GM12878 (cell line): ENCODE measurements around the gene DISP2. TPM values are rescaled to one million over a fixed set of nuclear protein-coding genes. Genes with fewer than 3 reads are reported as not detected.

ENCODE experiments used
- ATAC-seq: fragments of 200-7000 bp; cut with Tn5 transposase; 3 replicates; pipeline ENCODE4 v1.9.1; 2020; ENCODE audit warnings: mild to moderate bottlenecking, moderate library complexity
- BruUV-seq: library from RNA; stranded (reverse); fragments of 400-500 nt; replicated peaks from 2 replicates; lab custom pipeline; 2021; lab: Mats Ljungman, UMichigan
- CTCF ChIA-PET: fragments of 300-600 bp; sonication (Branson Sonifier 250); formaldehyde crosslinking; extraction: SDS; loops from one replicate; lab custom pipeline; 2021; ENCODE audit warnings: inconsistent platforms; lab: Yijun Ruan, JAX
- POLR2A ChIA-PET: fragments of 350-600 bp; formaldehyde crosslinking; extraction: SDS; loops from one replicate; lab custom pipeline; 2021; ENCODE audit warnings: inconsistent platforms; lab: Charles Lee
- RAD21 ChIA-PET: fragments of 300-600 bp; sonication (Branson Sonifier 250); formaldehyde crosslinking; loops from one replicate; lab custom pipeline; 2023; ENCODE audit warnings: antibody characterized with exemption; ENCODE audit not compliant: unreplicated experiment; lab: Charles Lee
- SMC1A ChIA-PET: fragments of 300-600 bp; sonication (Branson Sonifier 250); formaldehyde crosslinking; loops from one replicate; lab custom pipeline; 2023; ENCODE audit not compliant: unreplicated experiment, uncharacterized antibody; lab: Charles Lee
- DNase-seq: peaks from one replicate; pipeline ENCODE4 v3.0.0-alpha.2; 2011; ENCODE audit warnings: low read depth, low spot score
- FAIRE-seq: peaks from 3 replicates; lab custom pipeline; 2011; peaks lifted over from hg19 to GRCh38; lab: Jason Lieb, UNC
- H2AFZ ChIP-seq: 2 replicates; pipeline ENCODE4 v1.6.0; 2011; ENCODE audit warnings: low read depth, low read length, control low read depth; ENCODE audit not compliant: control insufficient read depth
- H3K27ac ChIP-seq: 2 replicates; pipeline ENCODE4 v1.5.1; 2011; ENCODE audit warnings: control low read depth; ENCODE audit not compliant: control insufficient read depth, insufficient read depth
- H3K27me3 ChIP-seq, 2 experiments: replicated peaks in 1 of 2; 2 replicates each; pipeline versions ENCODE4 v1.6.0 to v1.6.1; 2011; ENCODE audit warnings: low read length in 1 of 2; ENCODE audit not compliant: control insufficient read depth in 2 of 2, insufficient read depth in 2 of 2
- H3K36me3 ChIP-seq, 2 experiments: 2 replicates each; pipeline ENCODE4 v1.5.1; 2011; ENCODE audit warnings: low read length in 1 of 2; ENCODE audit not compliant: control insufficient read depth in 2 of 2, insufficient read depth in 2 of 2
- H3K4me1 ChIP-seq: 2 replicates; pipeline ENCODE4 v1.6.1; 2011; ENCODE audit warnings: mild to moderate bottlenecking, low read length, moderate library complexity, mixed read lengths; ENCODE audit not compliant: control insufficient read depth, insufficient read depth
- H3K4me2 ChIP-seq: 2 replicates; pipeline ENCODE4 v1.6.0; 2011; ENCODE audit warnings: control low read depth; ENCODE audit not compliant: control insufficient read depth, insufficient read depth
- H3K4me3 ChIP-seq: fragments of 200-600 bp; sonication (generic); 2 replicates; pipeline ENCODE4 v1.5.1; 2016
- H3K79me2 ChIP-seq: 2 replicates; pipeline ENCODE4 v1.6.0; 2011; ENCODE audit warnings: low read length; ENCODE audit not compliant: control insufficient read depth, insufficient read depth
- H3K9ac ChIP-seq: 2 replicates; pipeline ENCODE4 v1.8.0; 2011; ENCODE audit warnings: low read length, control low read depth, mixed read lengths; ENCODE audit not compliant: control insufficient read depth, insufficient read depth
- H3K9me3 ChIP-seq: replicated peaks from 3 replicates; pipeline ENCODE4 v1.5.1; 2011; ENCODE audit warnings: mild to moderate bottlenecking, low read length; ENCODE audit not compliant: control insufficient read depth, insufficient read depth
- H4K20me1 ChIP-seq: 2 replicates; pipeline ENCODE4 v1.6.0; 2011; ENCODE audit not compliant: control insufficient read depth, insufficient read depth
- ATF7 ChIP-seq: fragments of 450-650 bp; IDR thresholded peaks from 2 replicates; pipeline ENCODE4 v1.6.1; 2016; ENCODE audit warnings: low read depth, mild to moderate bottlenecking
- CREM ChIP-seq: IDR thresholded peaks from 2 replicates; pipeline ENCODE4 v1.6.1; 2014; ENCODE audit warnings: antibody characterized with exemption, low read depth
- NR2C2 ChIP-seq: IDR thresholded peaks from 2 replicates; pipeline ENCODE4 v1.6.1; 2011; ENCODE audit warnings: borderline replicate concordance, low read depth; ENCODE audit not compliant: control insufficient read depth, insufficient read length
- PAX8 ChIP-seq: fragments of 450-650 bp; IDR thresholded peaks from 2 replicates; pipeline ENCODE4 v1.6.1; 2017; ENCODE audit warnings: mild to moderate bottlenecking, moderate library complexity
- PML ChIP-seq: IDR thresholded peaks from 2 replicates; pipeline ENCODE4 v1.6.1; 2012; ENCODE audit warnings: low read length, inconsistent platforms
- SMAD5 ChIP-seq: IDR thresholded peaks from 2 replicates; pipeline ENCODE4 v1.6.1; 2016; ENCODE audit warnings: antibody characterized with exemption, low read depth
- ZNF384 ChIP-seq: IDR thresholded peaks from 2 replicates; pipeline ENCODE4 v1.6.1; 2012; ENCODE audit warnings: low read depth, mild to moderate bottlenecking, low read length, improper control_type of control experiment, borderline replicate concordance
- WGBS: methylation state at CpG from one replicate; pipeline ENCODE4 v1.1.6; 2016; ENCODE audit warnings: low lambda C conversion rate; ENCODE audit not compliant: insufficient replicate concordance, insufficient coverage; ENCODE audit errors: missing lambda C conversion rate; 5-methylcytosine and 5-hydroxymethylcytosine counted together
- in situ Hi-C: fragments of 300-500 bp; cut with MboI; formaldehyde crosslinking; loops from 9 replicates; pipeline ENCODE4 v1.14.3; 2018; ENCODE audit warnings: mixed read lengths
- intact Hi-C: fragments of 100-400 bp; cut with micrococcal nuclease; formaldehyde crosslinking; loops from one replicate; pipeline ENCODE4 v1.14.2; 2022; ENCODE audit not compliant: unreplicated experiment
- polyA plus RNA-seq, 11 experiments: library from polyadenylated mRNA; depleted of rRNA in 4 of 11; unstranded in 6 of 11; stranded (reverse) in 5 of 11; fragments of >200 nt; fragmentation: Nextera tagmentation in 4 of 11; fragmentation: Illumina TruSeq in 1 of 11; extraction: Ambion mirVana in 4 of 11; extraction: Trizol in 1 of 11; gene quantifications; 1 replicate in 1 of 11; 2 replicates in 10 of 11; pipeline versions ENCODE4 v1.2.1 to v1.2.3, GENCODE V29; 2011 to 2016; ENCODE audit warnings: inconsistent platforms in 2 of 11, missing spikeins in 2 of 11, low read depth in 1 of 11
- total RNA-seq, 4 experiments: library from RNA; depleted of rRNA in 3 of 4; stranded (reverse); fragments of >200 nt in 3 of 4; fragmentation: Illumina TruSeq in 1 of 4; extraction: Trizol in 1 of 4; gene quantifications; 2 replicates each; pipeline versions ENCODE4 v1.2.1 to v1.2.3, GENCODE V29; 2013 to 2021
- TF ChIP-seq, protein P1 (sequence below): IDR thresholded peaks from 2 replicates; pipeline ENCODE4 v1.6.1; 2012; ENCODE audit warnings: low read depth, low read length, improper control_type of control experiment
- TF ChIP-seq, protein P2 (sequence below): fragments of 450-650 bp; IDR thresholded peaks from 2 replicates; pipeline ENCODE4 v1.6.1; 2017; ENCODE audit warnings: mild to moderate bottlenecking, moderate library complexity

DISP2 gene
- total and polyA plus RNA-seq, 10 of the 15 experiments (the other 5 are each of a cell fraction or from before 2014, with no cell fraction given), result under 0.01 to 0.20 (median 0.12) TPM; not detected in 7

DNA sequence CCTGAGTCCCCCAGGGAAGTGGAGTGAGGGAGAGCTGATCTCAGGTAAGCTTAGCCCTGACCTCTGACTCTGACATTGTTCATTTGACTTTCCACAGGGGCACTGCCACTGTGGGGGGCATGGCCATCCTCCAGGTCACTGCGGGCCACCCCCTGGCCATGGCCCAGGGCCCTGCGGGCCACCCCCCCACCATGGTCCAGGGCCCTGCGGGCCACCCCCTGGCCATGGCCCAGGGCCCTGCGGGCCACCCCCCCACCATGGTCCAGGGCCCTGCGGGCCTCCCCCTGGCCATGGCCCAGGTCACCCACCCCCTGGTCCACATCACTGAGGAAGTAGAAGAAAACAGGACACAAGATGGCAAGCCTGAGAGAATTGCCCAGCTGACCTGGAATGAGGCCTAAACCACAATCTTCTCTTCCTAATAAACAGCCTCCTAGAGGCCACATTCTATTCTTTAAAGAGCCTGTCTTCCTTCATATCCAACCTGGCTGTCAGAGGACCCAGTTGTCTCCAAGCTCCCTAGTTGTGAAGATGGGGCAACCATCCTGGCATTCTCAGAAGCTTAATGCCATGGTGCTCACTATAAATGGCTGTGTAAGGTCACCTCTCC is 1.9 kb upstream of the DISP2 start:
- intact Hi-C loops, result no loop called here
- no TSS peak for BruUV-seq
- whole genome bisulfite sequencing, result 30% methylated on average over 4 of the region's 5 CpGs

DNA sequence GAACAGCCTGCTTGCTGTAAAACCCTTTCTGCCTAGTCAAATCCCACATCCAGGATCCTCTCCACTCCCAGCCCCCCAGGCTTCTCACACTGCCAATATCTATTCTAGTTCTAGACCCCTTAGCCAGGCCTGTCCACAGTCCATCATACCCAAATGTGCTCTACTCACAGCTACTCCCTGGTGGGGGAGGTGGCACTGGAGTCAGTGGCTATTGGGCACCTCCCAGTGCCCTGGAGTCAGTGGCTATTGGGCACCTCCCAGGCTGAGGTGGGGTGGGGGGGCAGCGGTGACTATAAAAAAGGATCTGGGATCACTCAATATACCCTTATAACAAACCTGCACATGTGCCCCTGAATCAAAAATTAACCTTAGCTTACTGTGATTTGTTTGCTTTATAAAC is 773 bp upstream of the DISP2 start:
- ChIA-PET CTCF (interaction anchor here (1.3 to 1.9 kb wide), 3 partner anchors 13 to 140 kb away, joined by 4 to 5 read pairs (median 4); no protein-coding TSS in a partner anchor), POLR2A (no interaction called here), RAD21 (no interaction called here), SMC1A (interaction anchor here (0.7 kb wide), 1 partner anchor 51 kb away, joined by 3 read pairs; no protein-coding TSS in a partner anchor)
- intact Hi-C loops, result no loop called here
- H3K9ac ChIP-seq, result no peak overlapping the region
- H3K4me2 ChIP-seq, result no peak overlapping the region
- H2AFZ ChIP-seq, result no peak overlapping the region
- no TSS peak for BruUV-seq
- TF ChIP-seq, protein P1, sequence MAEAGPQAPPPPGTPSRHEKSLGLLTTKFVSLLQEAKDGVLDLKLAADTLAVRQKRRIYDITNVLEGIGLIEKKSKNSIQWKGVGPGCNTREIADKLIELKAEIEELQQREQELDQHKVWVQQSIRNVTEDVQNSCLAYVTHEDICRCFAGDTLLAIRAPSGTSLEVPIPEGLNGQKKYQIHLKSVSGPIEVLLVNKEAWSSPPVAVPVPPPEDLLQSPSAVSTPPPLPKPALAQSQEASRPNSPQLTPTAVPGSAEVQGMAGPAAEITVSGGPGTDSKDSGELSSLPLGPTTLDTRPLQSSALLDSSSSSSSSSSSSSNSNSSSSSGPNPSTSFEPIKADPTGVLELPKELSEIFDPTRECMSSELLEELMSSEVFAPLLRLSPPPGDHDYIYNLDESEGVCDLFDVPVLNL, result no peak
- TF ChIP-seq SMAD5 (no peak), PML (no peak), ATF7 (no peak), PAX8 (no peak)
- TF ChIP-seq, protein P2, sequence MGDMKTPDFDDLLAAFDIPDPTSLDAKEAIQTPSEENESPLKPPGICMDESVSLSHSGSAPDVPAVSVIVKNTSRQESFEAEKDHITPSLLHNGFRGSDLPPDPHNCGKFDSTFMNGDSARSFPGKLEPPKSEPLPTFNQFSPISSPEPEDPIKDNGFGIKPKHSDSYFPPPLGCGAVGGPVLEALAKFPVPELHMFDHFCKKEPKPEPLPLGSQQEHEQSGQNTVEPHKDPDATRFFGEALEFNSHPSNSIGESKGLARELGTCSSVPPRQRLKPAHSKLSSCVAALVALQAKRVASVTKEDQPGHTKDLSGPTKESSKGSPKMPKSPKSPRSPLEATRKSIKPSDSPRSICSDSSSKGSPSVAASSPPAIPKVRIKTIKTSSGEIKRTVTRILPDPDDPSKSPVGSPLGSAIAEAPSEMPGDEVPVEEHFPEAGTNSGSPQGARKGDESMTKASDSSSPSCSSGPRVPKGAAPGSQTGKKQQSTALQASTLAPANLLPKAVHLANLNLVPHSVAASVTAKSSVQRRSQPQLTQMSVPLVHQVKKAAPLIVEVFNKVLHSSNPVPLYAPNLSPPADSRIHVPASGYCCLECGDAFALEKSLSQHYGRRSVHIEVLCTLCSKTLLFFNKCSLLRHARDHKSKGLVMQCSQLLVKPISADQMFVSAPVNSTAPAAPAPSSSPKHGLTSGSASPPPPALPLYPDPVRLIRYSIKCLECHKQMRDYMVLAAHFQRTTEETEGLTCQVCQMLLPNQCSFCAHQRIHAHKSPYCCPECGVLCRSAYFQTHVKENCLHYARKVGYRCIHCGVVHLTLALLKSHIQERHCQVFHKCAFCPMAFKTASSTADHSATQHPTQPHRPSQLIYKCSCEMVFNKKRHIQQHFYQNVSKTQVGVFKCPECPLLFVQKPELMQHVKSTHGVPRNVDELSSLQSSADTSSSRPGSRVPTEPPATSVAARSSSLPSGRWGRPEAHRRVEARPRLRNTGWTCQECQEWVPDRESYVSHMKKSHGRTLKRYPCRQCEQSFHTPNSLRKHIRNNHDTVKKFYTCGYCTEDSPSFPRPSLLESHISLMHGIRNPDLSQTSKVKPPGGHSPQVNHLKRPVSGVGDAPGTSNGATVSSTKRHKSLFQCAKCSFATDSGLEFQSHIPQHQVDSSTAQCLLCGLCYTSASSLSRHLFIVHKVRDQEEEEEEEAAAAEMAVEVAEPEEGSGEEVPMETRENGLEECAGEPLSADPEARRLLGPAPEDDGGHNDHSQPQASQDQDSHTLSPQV, result no peak
- in situ Hi-C loops, result loop anchor here (5.0 kb wide), 1 partner anchor 50 kb away; the partner anchor contains the start of gene PLCB2
- 0% methylated on average over 1 of the region's 1 CpG for WGBS
- H3K36me3 ChIP-seq, result no peaks in the 10 kb centered on the region
- no peak for DNase-seq
- no peak for FAIRE-seq
- no peak overlapping the region for H3K4me3 ChIP-seq
- H4K20me1 ChIP-seq, result no peaks in the 10 kb centered on the region
- peaks cover 0 to 6% of the 10 kb centered on the region in 2 experiments; a peak in 3 of 4 replicates for H3K27me3 ChIP-seq
- H3K4me1 ChIP-seq, result peaks cover 5% of the 10 kb centered on the region; the same call in 1 of the 2 replicates
- H3K27ac ChIP-seq, result no peak overlapping the region
- no peaks in the 10 kb centered on the region for H3K79me2 ChIP-seq
- H3K9me3 ChIP-seq, result no peaks in the 10 kb centered on the region
- no peak for ATAC-seq

More for the DNA sequence above, 1.9 kb upstream of the DISP2 start:
- ChIA-PET RAD21 (interaction anchor here (1.4 kb wide), 1 partner anchor 77 kb away, joined by 4 read pairs; no protein-coding TSS in a partner anchor), CTCF (interaction anchor here (0.7 to 1.9 kb wide), 4 partner anchors 12 to 139 kb away, joined by 3 to 7 read pairs (median 4); no protein-coding TSS in a partner anchor), SMC1A (no interaction called here), POLR2A (no interaction called here)
- no peaks in the 10 kb centered on the region for H4K20me1 ChIP-seq
- peaks cover 5% of the 10 kb centered on the region; the same call in 1 of the 2 replicates for H3K4me1 ChIP-seq
- no peak overlapping the region for H2AFZ ChIP-seq
- H3K27me3 ChIP-seq, result peaks cover 0 to 6% of the 10 kb centered on the region in 2 experiments; a peak in 3 of 4 replicates
- H3K27ac ChIP-seq, result no peak overlapping the region
- no peaks in the 10 kb centered on the region for H3K79me2 ChIP-seq
- H3K4me2 ChIP-seq, result no peak overlapping the region
- in situ Hi-C loops, result loop anchor here (5.0 kb wide), 1 partner anchor 49 kb away; the partner anchor contains the start of gene PLCB2
- ATAC-seq (no peak), FAIRE-seq (no peak), DNase-seq (no peak)
- H3K9me3 ChIP-seq, result no peaks in the 10 kb centered on the region
- TF ChIP-seq SMAD5 (no peak), NR2C2 (no peak), ZNF384 (no peak), CREM (no peak)
- TF ChIP-seq, protein P1, result no peak
- no peaks in the 10 kb centered on the region for H3K36me3 ChIP-seq
- H3K4me3 ChIP-seq, result no peak overlapping the region
- H3K9ac ChIP-seq, result no peak overlapping the region
